ENCODE data around the gene CYP4F22.

DNA sequence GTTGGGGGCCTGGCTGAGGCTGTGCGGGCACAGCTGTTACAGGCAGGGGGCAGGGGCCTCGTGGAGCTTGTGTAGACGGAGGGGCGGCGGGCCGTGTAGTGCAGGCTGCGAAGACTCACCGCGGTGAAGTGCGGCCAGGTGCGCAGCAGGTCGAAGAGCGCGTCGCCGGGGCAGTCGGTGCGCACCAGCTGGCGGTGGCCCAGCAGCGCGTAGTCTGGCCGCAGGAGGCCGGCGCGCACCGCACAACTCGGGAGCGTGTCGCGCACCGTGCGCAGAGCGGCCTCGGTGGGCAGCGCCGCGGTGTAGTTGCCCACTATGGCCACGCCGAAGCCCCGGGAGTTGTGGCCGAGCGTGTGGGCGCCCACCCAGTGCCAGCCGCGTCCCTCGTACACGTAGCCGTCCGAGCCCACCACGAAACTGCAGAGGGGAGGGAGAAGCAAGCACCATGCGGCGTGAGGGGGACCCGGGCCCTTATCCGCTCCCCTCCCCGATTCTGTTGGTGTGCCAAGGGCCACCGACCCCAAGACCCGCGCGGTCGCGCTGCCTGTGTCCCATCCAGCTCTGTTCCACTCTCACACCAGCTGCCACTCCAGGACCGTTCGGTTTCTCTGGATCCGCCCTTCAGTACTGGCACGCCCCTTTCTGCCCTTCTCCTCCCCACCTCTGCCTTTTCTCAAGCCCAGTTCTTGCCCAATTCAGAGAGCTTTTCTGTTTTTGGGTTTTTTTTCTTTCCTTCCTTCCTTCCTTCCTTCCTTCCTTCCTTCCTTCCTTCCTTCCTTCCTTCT is 38.6 kb upstream of the CYP4F22 start:
- no peak for TF ChIP-seq EZH2 (IDR thresholded peaks at IDR 0.05; ENCODE audit: insufficient read depth, poor library complexity, severe bottlenecking)
- no peak for TF ChIP-seq EZH2phosphoT487 (IDR thresholded peaks at IDR 0.05; ENCODE audit: insufficient read depth, low read depth)

Measured in GM23248 (cell line).